Stimulated activated naive CD4-positive, alpha-beta T cell treated with Interleukin-2 at 50 U/mL for 16 hours (primary cell): Measurements from ENCODE around the gene RRP1B.

ENCODE experiments used
- DNase-seq: peaks from one replicate; lab custom pipeline; 2025; lab: John Stamatoyannopoulos, UW

RRP1B gene

DNA sequence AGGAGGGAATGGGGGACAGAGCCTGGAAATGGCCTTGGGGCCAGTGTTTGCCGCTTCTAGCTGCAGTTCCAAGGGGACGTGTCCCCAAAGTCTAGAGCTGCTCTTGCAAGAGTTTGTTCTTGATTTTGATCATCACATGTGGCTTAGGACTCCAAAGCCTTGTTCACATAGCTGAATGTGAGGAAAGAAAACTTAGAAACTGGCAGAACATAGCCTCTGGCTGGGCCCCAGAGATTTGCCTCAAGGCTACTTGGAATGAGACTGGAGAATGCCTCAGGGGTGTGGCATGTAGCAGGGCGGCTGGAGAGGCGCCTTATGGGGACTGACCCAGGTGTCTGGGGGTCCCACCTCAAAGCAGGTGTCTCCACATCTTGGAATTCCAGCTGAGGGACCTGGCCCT lies 61.8 kb downstream of the RRP1B start:
- DNase-seq = no peak

DNA sequence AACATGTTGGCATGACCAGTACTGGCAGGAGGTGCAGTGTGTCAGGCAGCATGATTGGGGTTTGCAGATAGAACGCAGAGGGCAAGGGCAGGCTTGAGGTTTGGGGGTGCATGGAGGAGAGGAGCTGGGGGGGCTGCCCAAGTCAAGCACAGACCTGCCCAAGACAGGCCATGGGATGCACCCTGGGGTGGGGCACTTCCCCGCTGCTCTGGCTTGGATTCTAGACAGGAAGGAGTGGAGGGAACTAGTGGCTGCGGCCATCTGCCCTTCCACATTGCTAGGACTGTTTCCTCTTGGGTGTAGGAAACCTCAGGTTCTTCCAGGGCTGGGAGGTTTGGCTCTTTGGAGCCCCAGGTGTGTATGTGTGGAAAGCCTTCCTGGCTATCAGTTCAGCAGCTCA lies 62.6 kb downstream of the RRP1B start:
- no peak for DNase-seq

DNA sequence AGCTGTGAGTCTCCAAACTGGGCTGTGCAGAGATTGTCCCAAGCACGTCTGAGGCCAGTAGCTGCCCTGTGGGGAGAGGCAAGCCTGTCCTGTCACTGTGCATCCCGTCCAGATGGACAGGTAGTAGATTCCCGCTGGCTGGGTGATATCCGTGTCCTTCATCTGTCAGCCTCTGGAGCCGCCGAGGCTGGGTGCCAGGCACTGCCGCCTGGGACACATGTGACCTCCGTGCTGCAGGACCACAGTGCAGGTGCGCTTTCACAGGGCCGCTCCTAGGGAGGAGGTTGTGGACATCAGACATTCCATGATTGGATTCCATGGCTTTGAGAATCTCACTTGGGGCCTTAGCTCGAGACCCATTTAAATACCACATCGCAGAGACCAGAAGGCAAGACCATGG lies 64.3 kb downstream of the RRP1B start:
- no peak for DNase-seq

DNA sequence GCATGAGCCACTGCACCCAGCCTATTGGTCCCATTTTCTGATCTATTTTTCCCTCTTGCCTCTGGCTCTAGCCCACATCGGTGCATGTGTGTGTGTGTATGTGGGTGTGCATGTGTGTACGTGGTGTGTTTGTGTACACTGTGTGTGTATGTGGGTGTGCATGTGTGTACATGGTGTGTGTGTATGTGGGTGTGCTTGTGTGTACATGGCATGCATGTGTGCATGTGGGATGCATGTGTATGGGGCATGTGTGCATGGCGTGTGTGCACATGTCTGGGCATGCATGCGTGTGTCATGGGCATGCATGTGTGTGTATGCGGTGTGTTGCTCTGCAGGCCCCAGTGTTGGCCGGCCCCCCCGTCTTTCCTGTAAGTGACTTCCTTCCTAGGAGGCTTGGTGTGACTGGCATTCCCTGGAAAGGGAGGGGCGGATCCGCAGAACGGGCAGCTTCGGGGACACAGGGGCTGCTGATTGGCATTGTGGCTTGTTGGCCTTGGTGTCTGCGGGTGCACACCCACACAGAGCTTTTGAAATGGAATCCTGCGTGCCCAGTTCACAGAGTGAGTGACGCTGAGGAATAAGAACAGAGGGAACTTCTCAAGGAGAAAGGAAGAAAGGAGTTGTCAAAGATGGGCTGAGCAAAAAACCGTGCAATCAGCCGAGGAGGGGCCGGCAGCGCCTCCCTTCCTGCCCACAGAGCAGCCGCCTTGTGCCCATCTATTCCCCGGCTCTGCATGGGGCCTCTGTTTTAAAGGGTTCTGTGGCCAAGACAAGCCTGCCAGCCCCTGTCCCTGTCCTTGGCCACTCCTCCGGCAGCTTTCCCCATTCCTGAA lies 67.5 kb downstream of the RRP1B start:
- no peak for DNase-seq

DNA sequence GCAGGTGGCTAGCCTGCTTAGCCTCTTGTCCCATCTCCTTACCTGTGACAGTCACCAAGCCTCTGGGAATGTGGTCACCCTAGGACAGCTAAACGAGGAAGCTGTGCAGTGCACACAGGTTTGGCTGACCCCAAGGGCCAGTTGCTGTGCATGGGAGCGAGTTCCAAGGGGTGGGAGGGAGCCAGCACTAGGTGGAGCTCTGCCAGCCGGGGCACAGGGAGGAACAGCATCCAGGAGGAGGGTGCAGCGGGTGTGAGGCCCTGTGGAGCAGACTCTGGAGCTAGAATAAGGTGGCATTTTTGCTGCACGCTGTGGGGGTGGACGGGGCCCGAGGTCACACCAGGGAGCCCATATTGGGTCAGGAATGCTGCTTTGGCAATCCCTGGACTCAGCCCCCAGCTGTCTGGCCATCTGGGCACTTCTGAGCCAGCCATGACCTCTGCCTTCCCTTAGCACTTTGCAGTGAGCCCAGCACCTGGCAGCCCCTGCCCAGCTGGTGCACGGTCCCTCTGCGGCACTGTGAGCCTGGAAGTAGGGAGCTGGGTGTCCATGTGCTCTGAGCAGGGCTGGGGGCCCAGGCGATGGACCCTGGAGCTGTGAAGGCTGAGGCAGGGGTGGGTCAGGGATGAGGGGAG lies 68.3 kb downstream of the RRP1B start:
- DNase-seq = no peak

- no peak for DNase-seq
These were observed 68.8 kb downstream of the RRP1B start for GRCh38 chr21:43728154-43728466.

DNA sequence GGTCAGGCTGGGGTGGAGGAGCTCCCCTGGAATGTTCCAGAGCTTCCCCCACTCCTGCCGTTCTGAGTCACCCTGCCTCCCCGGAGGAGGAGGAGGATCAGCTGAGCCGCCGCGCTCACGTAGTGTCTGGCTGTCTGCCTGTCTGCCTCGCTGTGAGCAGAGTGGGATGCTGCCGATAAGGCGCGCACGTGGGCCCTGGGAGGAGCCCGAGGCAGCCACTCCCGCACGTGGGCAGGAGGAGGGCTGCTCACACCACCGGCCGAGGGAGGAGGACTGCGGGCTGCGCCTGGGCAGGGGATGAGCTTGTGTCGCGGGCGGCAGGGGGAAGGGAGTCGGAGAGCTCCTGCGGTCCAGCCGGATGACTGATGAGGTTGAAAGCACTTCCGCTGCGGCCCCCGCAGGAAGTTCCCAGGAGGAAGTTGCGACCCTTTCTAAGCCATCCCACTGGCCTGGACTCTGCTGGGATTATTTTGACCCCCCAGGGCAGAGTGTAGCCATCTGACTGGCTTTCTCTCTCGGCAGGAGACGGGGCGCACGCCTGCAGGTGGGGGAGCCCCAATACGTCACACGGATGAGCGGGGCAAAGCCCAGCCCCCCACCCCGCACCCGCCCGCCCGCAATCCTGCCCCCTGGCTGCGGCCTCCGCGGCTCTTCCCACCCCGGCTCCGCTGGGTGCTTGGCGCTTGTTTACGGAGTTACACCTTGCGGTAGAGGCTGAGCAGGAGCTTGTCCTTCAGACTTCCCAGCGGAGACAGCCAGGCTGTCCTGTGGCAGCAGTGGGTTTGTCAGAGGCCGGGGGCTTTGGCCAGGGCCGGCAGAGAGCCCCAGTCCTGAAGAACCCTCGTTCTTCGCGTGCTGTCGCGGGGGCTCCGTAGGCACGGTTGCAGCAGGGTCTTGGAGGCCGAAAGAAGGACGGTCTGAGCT lies 69.4 kb downstream of the RRP1B start:
- peak; percentile 81 for DNase-seq

- DNase-seq = no peak
These were observed 72.1 kb downstream of the RRP1B start for GRCh38 chr21:43731476-43731875.

- no peak for DNase-seq
These were observed 72.7 kb downstream of the RRP1B start for GRCh38 chr21:43731891-43732711.

GRCh38 chr21:43733060-43733459 lies 73.7 kb downstream of the RRP1B start:
- DNase-seq = no peak

DNA sequence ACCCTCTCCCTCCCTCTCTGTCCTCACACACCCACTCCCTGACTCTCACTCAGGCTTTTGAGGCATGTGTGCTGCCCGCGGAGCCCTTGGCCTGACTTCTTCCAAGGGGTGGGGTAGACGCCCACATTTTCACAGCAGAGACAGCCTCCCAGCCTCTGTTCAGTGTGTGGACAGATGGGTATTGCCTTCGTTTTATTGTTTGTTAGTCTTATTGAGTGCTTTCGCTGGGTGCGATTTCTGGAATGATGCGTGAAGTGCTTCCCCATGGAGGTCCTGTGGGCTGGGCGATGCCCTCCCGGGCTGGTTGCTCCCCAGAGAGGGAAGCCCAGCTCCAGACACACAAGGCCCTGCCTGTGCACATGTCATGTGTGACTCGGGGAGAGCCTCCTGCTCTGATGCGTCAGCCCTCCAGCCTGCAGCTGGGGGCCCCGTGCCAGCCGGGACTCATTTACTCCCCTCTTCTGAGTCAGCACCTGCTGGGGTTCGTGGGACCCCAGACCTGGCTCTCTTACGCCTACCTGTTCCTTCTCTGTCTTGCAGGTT lies 74.2 kb downstream of the RRP1B start:
- DNase-seq = no peak

- peak; percentile 4 for DNase-seq
These were observed 75.0 kb downstream of the RRP1B start for GRCh38 chr21:43734131-43734927.

DNA sequence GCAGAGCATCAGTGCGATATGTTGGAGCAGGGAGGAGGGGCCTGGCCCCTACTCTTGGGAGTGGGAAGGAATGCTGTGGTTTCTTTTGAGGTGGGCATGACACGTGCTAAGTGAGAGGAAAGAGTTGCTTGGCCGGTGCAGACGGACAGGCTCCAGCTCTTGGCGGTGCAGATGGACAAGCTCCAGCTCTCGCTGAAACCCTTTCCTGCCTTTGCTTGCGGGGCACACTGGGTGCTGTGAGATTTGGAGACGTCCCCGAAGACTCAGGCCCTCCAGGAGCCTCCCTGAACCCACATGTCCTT lies 75.5 kb downstream of the RRP1B start:
- DNase-seq = no peak

GRCh38 chr21:43735236-43736091 lies 76.1 kb downstream of the RRP1B start:
- DNase-seq = no peak

DNA sequence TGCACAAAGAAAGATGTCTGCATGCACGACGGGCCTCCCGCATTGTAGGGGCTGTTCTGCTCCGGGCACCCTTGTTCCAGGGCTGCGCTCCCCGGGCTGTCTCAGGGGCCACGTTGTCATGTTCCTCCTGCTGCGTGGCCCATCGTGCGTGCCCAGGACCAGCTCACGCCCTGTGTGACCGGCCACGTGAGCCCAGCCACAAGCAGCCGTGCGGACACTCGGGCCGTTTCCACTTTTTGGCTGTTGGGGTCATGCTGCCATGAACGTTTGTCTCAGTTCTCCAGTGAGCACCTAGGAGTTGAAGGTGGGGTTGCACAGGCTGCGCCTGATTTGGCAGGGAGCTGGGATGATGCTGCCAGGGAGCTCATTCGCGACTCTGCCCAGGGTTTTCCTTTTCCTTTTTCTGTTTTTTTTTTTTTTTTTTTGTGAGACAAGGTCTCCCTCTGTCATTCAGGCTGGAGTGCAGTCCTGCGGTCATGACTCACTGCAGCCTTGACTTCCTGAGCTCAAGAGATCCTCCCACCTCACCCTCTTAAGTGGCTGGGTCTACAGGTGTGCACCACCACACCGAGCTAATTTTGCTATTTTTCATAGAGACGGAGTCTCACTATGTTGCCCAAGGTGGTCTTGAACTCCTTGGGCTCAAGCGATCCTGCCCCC lies 77.0 kb downstream of the RRP1B start:
- DNase-seq = no peak

GRCh38 chr21:43737158-43737950 lies 78.0 kb downstream of the RRP1B start:
- DNase-seq = no peak

DNA sequence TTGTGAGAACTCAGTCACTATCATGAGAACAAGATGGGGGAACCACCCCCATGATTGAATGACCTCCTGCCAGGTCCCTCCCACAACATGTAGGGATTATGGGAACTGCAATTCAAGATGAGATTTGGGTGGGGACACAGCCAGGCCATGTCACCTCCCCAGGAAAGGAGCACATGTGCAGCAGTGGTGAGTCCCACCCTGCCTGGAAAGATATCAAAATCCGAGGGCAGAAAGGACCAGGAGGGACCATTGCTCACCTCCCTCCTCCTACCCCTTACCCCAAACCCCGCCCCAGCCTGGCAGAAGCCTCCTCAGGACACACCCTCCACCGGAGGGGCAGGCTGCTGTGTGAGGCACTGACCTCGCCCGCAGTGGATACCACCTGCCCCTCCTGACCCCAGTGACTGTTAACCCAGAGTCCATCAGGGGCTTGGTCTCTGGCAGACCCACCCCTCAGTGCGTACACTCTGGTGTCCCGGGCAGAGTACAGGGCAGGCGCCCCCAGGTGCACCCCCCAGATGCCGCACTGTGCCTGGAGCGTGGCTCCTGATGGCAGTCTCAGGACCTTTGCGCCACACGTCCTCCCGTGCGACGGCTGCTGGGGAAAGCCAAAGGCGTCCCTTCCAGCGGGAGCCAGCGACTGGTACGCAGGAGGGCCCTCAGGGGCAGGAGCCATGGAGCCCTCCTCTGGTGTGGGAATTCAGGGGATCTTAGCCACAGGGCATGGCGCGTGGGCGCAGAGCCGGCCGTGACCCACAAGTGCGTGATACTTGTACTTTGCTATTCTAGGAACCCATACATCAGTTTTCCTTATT lies 80.5 kb downstream of the RRP1B start:
- DNase-seq = no peak
